ENCODE data around the gene ERC1.

- TF ChIP-seq POLR2A (IDR thresholded peaks at IDR 0.05; ENCODE audit: low read depth, low read length) (no peak), POLR2AphosphoS5 (IDR thresholded peaks at IDR 0.05; ENCODE audit: low read depth, low read length) (no peak)
Measured at GRCh38 chr12:1262011-1262410, 271.0 kb downstream of the ERC1 start.
